HG02884 (cell line): ENCODE data around the gene TRPC4.

ENCODE experiments used
- ATAC-seq: cut with Tn5 transposase; IDR thresholded peaks from one replicate; pipeline ENCODE4 v1.9.1; 2021; ENCODE audit warnings: mild to moderate bottlenecking, moderate library complexity; ENCODE audit not compliant: unreplicated experiment

Gene TRPC4

GRCh38 chr13:37729876-37730275 is 139.7 kb downstream of the TRPC4 start:
- no peak for ATAC-seq

- no peak for ATAC-seq
Measured at GRCh38 chr13:37716420-37717195, 153.0 kb downstream of the TRPC4 start.

- no peak for ATAC-seq
Measured at GRCh38 chr13:37715606-37716015, 154.0 kb downstream of the TRPC4 start.

- no peak for ATAC-seq
Measured at GRCh38 chr13:37709318-37709717, 160.3 kb downstream of the TRPC4 start.

GRCh38 chr13:37707739-37708500 is 161.7 kb downstream of the TRPC4 start:
- no peak for ATAC-seq

GRCh38 chr13:37706041-37706440 is 163.5 kb downstream of the TRPC4 start:
- ATAC-seq: no peak

GRCh38 chr13:37701972-37702371 is 167.6 kb downstream of the TRPC4 start:
- ATAC-seq: no peak

GRCh38 chr13:37701306-37701705 is 168.3 kb downstream of the TRPC4 start:
- ATAC-seq: no peak

GRCh38 chr13:37700887-37701286 is 168.7 kb downstream of the TRPC4 start:
- ATAC-seq: no peak

- no peak for ATAC-seq
Measured at GRCh38 chr13:37695200-37695599, 174.4 kb downstream of the TRPC4 start.

- ATAC-seq: no peak
Measured at GRCh38 chr13:37690361-37690760, 179.2 kb downstream of the TRPC4 start.

GRCh38 chr13:37686501-37686900 is 183.1 kb downstream of the TRPC4 start:
- no peak for ATAC-seq

- no peak for ATAC-seq
Measured at GRCh38 chr13:37685206-37685605, 184.4 kb downstream of the TRPC4 start.

- no peak for ATAC-seq
Measured at GRCh38 chr13:37682496-37682895, 187.1 kb downstream of the TRPC4 start.

GRCh38 chr13:37681281-37682032 is 188.1 kb downstream of the TRPC4 start:
- no peak for ATAC-seq

GRCh38 chr13:37680137-37680536 is 189.4 kb downstream of the TRPC4 start:
- ATAC-seq: no peak

- ATAC-seq: no peak
Measured at GRCh38 chr13:37679043-37679442, 190.5 kb downstream of the TRPC4 start.

- no peak for ATAC-seq
Measured at GRCh38 chr13:37669845-37670244, 199.7 kb downstream of the TRPC4 start.

GRCh38 chr13:37667702-37668101 is 201.9 kb downstream of the TRPC4 start:
- ATAC-seq: no peak

GRCh38 chr13:37666036-37666435 is 203.5 kb downstream of the TRPC4 start:
- ATAC-seq: no peak

- ATAC-seq: no peak
Measured at GRCh38 chr13:37665420-37665819, 204.2 kb downstream of the TRPC4 start.

- ATAC-seq: no peak
Measured at GRCh38 chr13:37663724-37664123, 205.8 kb downstream of the TRPC4 start.
